Calu3 (cell line): ENCODE results near the gene MTMR1. TPM values are rescaled to one million over a fixed set of nuclear protein-coding genes. Genes with fewer than 3 reads are reported as not detected.

Experiments used
- BruUV-seq: library from RNA; stranded (reverse); fragments of 400-500 nt; replicated peaks from 2 replicates; lab custom pipeline; 2021; lab: Mats Ljungman, UMichigan
- CTCF ChIA-PET: fragments of 300-600 bp; sonication (Branson Sonifier 250); formaldehyde crosslinking; loops from one replicate; lab custom pipeline; 2022; ENCODE audit warnings: antibody characterized with exemption; lab: Charles Lee
- DNase-seq: peaks from one replicate; pipeline ENCODE4 v3.0.0; 2022
- H3K27ac Mint-ChIP-seq: one replicate; pipeline ENCODE4 v1.8.0; 2022; ENCODE audit warnings: mixed read lengths; ENCODE audit not compliant: unreplicated experiment
- H3K27me3 Mint-ChIP-seq: one replicate; pipeline ENCODE4 v1.8.0; 2022; ENCODE audit warnings: mixed read lengths; ENCODE audit not compliant: unreplicated experiment
- H3K36me3 Mint-ChIP-seq: one replicate; pipeline ENCODE4 v1.8.0; 2022; ENCODE audit warnings: mild to moderate bottlenecking, moderate library complexity, mixed read lengths; ENCODE audit not compliant: insufficient read depth, unreplicated experiment
- H3K4me1 Mint-ChIP-seq: one replicate; pipeline ENCODE4 v1.8.0; 2022; ENCODE audit warnings: mild to moderate bottlenecking, low read depth, mixed read lengths; ENCODE audit not compliant: unreplicated experiment
- H3K4me3 Mint-ChIP-seq: one replicate; pipeline ENCODE4 v1.8.0; 2022; ENCODE audit warnings: mild to moderate bottlenecking, low read depth, moderate library complexity, mixed read lengths; ENCODE audit not compliant: unreplicated experiment
- H3K9me3 Mint-ChIP-seq: one replicate; pipeline ENCODE4 v1.8.0; 2022; ENCODE audit warnings: low read depth, mixed read lengths; ENCODE audit not compliant: unreplicated experiment
- CTCF ChIP-seq: fragments of 200-600 bp; IDR thresholded peaks from one replicate; pipeline ENCODE4 v1.8.0; 2022; ENCODE audit warnings: antibody characterized with exemption; ENCODE audit not compliant: unreplicated experiment
- intact Hi-C: fragments of 100-400 bp; cut with micrococcal nuclease; formaldehyde crosslinking; loops from one replicate; pipeline ENCODE4 v1.10.0; 2022; ENCODE audit not compliant: unreplicated experiment
- total RNA-seq: library from RNA; stranded (reverse); gene quantifications from 2 replicates; pipeline ENCODE4 v1.2.3, GENCODE V29; 2022

MTMR1 gene
- total RNA-seq, 1 experiment from 2014 or later = 49.1 TPM

GRCh38 chrX:150696866-150697265 lies 3.7 kb downstream of the MTMR1 start:
- Mint-ChIP-seq H3K4me3 (no peak overlapping the region), H3K4me1 (peaks cover 30% of the 10 kb centered on the region), H3K9me3 (no peaks in the 10 kb centered on the region), H3K27ac (peak overlapping the region; percentile 33), H3K27me3 (no peaks in the 10 kb centered on the region), H3K36me3 (peaks cover 28% of the 10 kb centered on the region)
- no peak for DNase-seq
- intact Hi-C loops = no loop called here
- no peak for TF ChIP-seq CTCF
- CTCF ChIA-PET = no interaction called here
- no TSS peak for BruUV-seq

- peaks cover 20% of the 10 kb centered on the region for H3K36me3 Mint-ChIP-seq
- no peaks in the 10 kb centered on the region for H3K9me3 Mint-ChIP-seq
- no peak for DNase-seq
- TF ChIP-seq CTCF = no peak
- peaks cover 30% of the 10 kb centered on the region for H3K4me1 Mint-ChIP-seq
- CTCF ChIA-PET = no interaction called here
- no peaks in the 10 kb centered on the region for H3K27me3 Mint-ChIP-seq
- BruUV-seq = no TSS peak
- no peak overlapping the region for H3K27ac Mint-ChIP-seq
- no peak overlapping the region for H3K4me3 Mint-ChIP-seq
- intact Hi-C loops = no loop called here
Observed at GRCh38 chrX:150697641-150698040, 4.4 kb downstream of the MTMR1 start.

GRCh38 chrX:150698981-150699380 lies 5.8 kb downstream of the MTMR1 start:
- H3K4me3 Mint-ChIP-seq = no peak overlapping the region
- no TSS peak for BruUV-seq
- CTCF ChIA-PET = interaction anchor here (0.6 to 0.7 kb wide), 2 partner anchors 252 to 1196 kb away, joined by 3 read pairs; no protein-coding TSS in a partner anchor
- TF ChIP-seq CTCF = no peak
- peaks cover 11% of the 10 kb centered on the region for H3K36me3 Mint-ChIP-seq
- H3K27me3 Mint-ChIP-seq = no peaks in the 10 kb centered on the region
- peaks cover 40% of the 10 kb centered on the region for H3K4me1 Mint-ChIP-seq
- DNase-seq = no peak
- no peaks in the 10 kb centered on the region for H3K9me3 Mint-ChIP-seq
- intact Hi-C loops = no loop called here
- H3K27ac Mint-ChIP-seq = no peak overlapping the region

- BruUV-seq = no TSS peak
- DNase-seq = no peak
- peaks cover 12% of the 10 kb centered on the region for H3K36me3 Mint-ChIP-seq
- H3K4me3 Mint-ChIP-seq = no peak overlapping the region
- peaks cover 36% of the 10 kb centered on the region for H3K4me1 Mint-ChIP-seq
- intact Hi-C loops = no loop called here
- CTCF ChIA-PET = no interaction called here
- TF ChIP-seq CTCF = no peak
- no peak overlapping the region for H3K27ac Mint-ChIP-seq
- H3K9me3 Mint-ChIP-seq = no peaks in the 10 kb centered on the region
- no peaks in the 10 kb centered on the region for H3K27me3 Mint-ChIP-seq
Observed at GRCh38 chrX:150700107-150700506, 6.9 kb downstream of the MTMR1 start.
